ENCODE measurements around the gene PRKCE. TPM values are rescaled to one million over a fixed set of nuclear protein-coding genes. Genes with fewer than 3 reads are reported as not detected.

PRKCE gene
- total and polyA plus RNA-seq, 2 donors (not counting 1 experiment from before 2014, with no cell fraction given): 23.6 to 271 TPM

- Mint-ChIP-seq H3K4me1 (peaks cover 59% of the 10 kb centered on the region), H3K27ac (no peak overlapping the region), H3K4me3 (no peak overlapping the region), H3K9me3 (ENCODE audit: insufficient read depth) (no peaks in the 10 kb centered on the region), H3K27me3 (no peaks in the 10 kb centered on the region)
- TF ChIP-seq EZH2 (IDR thresholded peaks at IDR 0.05; ENCODE audit: borderline replicate concordance, insufficient read depth, low read depth, low read length, poor library complexity, severe bottlenecking): no peak
- TF ChIP-seq, protein P1, sequence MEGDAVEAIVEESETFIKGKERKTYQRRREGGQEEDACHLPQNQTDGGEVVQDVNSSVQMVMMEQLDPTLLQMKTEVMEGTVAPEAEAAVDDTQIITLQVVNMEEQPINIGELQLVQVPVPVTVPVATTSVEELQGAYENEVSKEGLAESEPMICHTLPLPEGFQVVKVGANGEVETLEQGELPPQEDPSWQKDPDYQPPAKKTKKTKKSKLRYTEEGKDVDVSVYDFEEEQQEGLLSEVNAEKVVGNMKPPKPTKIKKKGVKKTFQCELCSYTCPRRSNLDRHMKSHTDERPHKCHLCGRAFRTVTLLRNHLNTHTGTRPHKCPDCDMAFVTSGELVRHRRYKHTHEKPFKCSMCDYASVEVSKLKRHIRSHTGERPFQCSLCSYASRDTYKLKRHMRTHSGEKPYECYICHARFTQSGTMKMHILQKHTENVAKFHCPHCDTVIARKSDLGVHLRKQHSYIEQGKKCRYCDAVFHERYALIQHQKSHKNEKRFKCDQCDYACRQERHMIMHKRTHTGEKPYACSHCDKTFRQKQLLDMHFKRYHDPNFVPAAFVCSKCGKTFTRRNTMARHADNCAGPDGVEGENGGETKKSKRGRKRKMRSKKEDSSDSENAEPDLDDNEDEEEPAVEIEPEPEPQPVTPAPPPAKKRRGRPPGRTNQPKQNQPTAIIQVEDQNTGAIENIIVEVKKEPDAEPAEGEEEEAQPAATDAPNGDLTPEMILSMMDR (IDR thresholded peaks at IDR 0.05): no peak
- no peak overlapping the region for H3K9ac ChIP-seq (ENCODE audit: low read length)
- ChIA-PET CTCF (interaction anchor here (0.8 to 2.7 kb wide), 6 partner anchors 9 to 144 kb away, joined by 3 to 10 read pairs (median 3); no protein-coding TSS in a partner anchor), POLR2A (no interaction called here)
- no peak for DNase-seq
- H2AFZ ChIP-seq (ENCODE audit: insufficient read depth, low read depth, low read length, poor library complexity, severe bottlenecking): no peak overlapping the region
- peaks cover 24 to 29% of the 10 kb centered on the region in 2 donors for H3K4me1 ChIP-seq (ENCODE audit: control insufficient read depth in 2 of 2, insufficient read depth in 2 of 2, low read length in 2 of 2)
- no peaks in the 10 kb centered on the region for H3K27me3 ChIP-seq (replicated peaks in 1 of 4; ENCODE audit: control extremely low read depth in 1 of 4, control insufficient read depth in 3 of 4, insufficient read depth in 4 of 4, low read length in 3 of 4)
- no peaks in the 10 kb centered on the region for H3K9me3 ChIP-seq (ENCODE audit: control extremely low read depth in 1 of 3, control insufficient read depth in 2 of 3, insufficient read depth in 1 of 3, low read length in 2 of 3)
- intact Hi-C loops (cut with micrococcal nuclease): loop anchor here (5.0 kb wide), 1 partner anchor 44 kb away; no protein-coding TSS in a partner anchor
- H3K79me2 ChIP-seq (ENCODE audit: control insufficient read depth, insufficient read depth, low read length): peaks cover 90% of the 10 kb centered on the region
- peak overlapping the region in 1 of 2 donors; percentile 6 for H3K27ac ChIP-seq (ENCODE audit: low read length in 2 of 2)
- peaks cover 88% of the 10 kb centered on the region for H4K20me1 ChIP-seq (ENCODE audit: control insufficient read depth, insufficient read depth, low read length, poor library complexity, severe bottlenecking)
- no peak for ATAC-seq (ENCODE audit: low read depth)
- no peak overlapping the region for H3K4me3 ChIP-seq (ENCODE audit: control extremely low read depth in 1 of 5, extremely low read depth in 1 of 5, insufficient read depth in 1 of 5, low read depth in 2 of 5, low read length in 4 of 5)
- no peak overlapping the region for H3K4me2 ChIP-seq (replicated peaks; ENCODE audit: low read depth, low read length, poor library complexity, severe bottlenecking)
- H3K36me3 ChIP-seq (replicated peaks in 1 of 2; ENCODE audit: control extremely low read depth in 1 of 2, control insufficient read depth in 1 of 2, extremely low read depth in 1 of 2, insufficient read depth in 2 of 2, low read length in 1 of 2): no peaks in the 10 kb centered on the region
- WGBS (ENCODE audit: insufficient coverage): 100% methylated on average over 1 of the region's 3 CpGs
Measured at GRCh38 chr2:45788401-45788800, 136.9 kb downstream of the PRKCE start.

- POLR2A ChIA-PET: no interaction called here
- H3K4me3 Mint-ChIP-seq: peak overlapping the region; percentile 37
- ATAC-seq (ENCODE audit: low read depth): peak; percentile 51
Measured at GRCh38 chr2:45789317-45789716, 137.8 kb downstream of the PRKCE start.

More at GRCh38 chr2:45789317-45789716, 137.8 kb downstream of the PRKCE start:
- Histone ChIP-seq H3K9me3 (ENCODE audit: control extremely low read depth in 1 of 3, control insufficient read depth in 2 of 3, insufficient read depth in 1 of 3, low read length in 2 of 3) (no peaks in the 10 kb centered on the region), H3K4me1 (ENCODE audit: control insufficient read depth in 2 of 2, insufficient read depth in 2 of 2, low read length in 2 of 2) (peaks cover 24 to 29% of the 10 kb centered on the region in 2 donors), H3K27me3 (replicated peaks in 1 of 4; ENCODE audit: control extremely low read depth in 1 of 4, control insufficient read depth in 3 of 4, insufficient read depth in 4 of 4, low read length in 3 of 4) (no peaks in the 10 kb centered on the region), H3K79me2 (ENCODE audit: control insufficient read depth, insufficient read depth, low read length) (peaks cover 90% of the 10 kb centered on the region), H3K4me3 (ENCODE audit: control extremely low read depth in 1 of 5, extremely low read depth in 1 of 5, insufficient read depth in 1 of 5, low read depth in 2 of 5, low read length in 4 of 5) (no peak overlapping the region), H4K20me1 (ENCODE audit: control insufficient read depth, insufficient read depth, low read length, poor library complexity, severe bottlenecking) (peaks cover 86% of the 10 kb centered on the region), H2AFZ (ENCODE audit: insufficient read depth, low read depth, low read length, poor library complexity, severe bottlenecking) (no peak overlapping the region), H3K4me2 (replicated peaks; ENCODE audit: low read depth, low read length, poor library complexity, severe bottlenecking) (peak overlapping the region; percentile 40), H3K9ac (ENCODE audit: low read length) (no peak overlapping the region), H3K27ac (ENCODE audit: low read length in 2 of 2) (peak overlapping the region in 1 of 2 donors; percentile 27), H3K36me3 (replicated peaks in 1 of 2; ENCODE audit: control extremely low read depth in 1 of 2, control insufficient read depth in 1 of 2, extremely low read depth in 1 of 2, insufficient read depth in 2 of 2, low read length in 1 of 2) (no peaks in the 10 kb centered on the region)
- no peak for TF ChIP-seq EZH2 (IDR thresholded peaks at IDR 0.05; ENCODE audit: borderline replicate concordance, insufficient read depth, low read depth, low read length, poor library complexity, severe bottlenecking)
- TF ChIP-seq, protein P1 (IDR thresholded peaks at IDR 0.05): no peak
- intact Hi-C loops (cut with micrococcal nuclease): loop anchor here (5.0 kb wide), 1 partner anchor 43 kb away; no protein-coding TSS in a partner anchor
- CTCF ChIA-PET: interaction anchor here (0.6 to 1.4 kb wide), 6 partner anchors 8 to 570 kb away, joined by 3 to 8 read pairs (median 4); no protein-coding TSS in a partner anchor
- H3K4me1 Mint-ChIP-seq: peaks cover 56% of the 10 kb centered on the region
- no peak for DNase-seq
- no peaks in the 10 kb centered on the region for H3K27me3 Mint-ChIP-seq
- no peak overlapping the region for H3K27ac Mint-ChIP-seq
- H3K9me3 Mint-ChIP-seq (ENCODE audit: insufficient read depth): no peaks in the 10 kb centered on the region
